SU-DHL-6 (cell line): ENCODE data around the gene TSPAN18.

Experiments used
- CTCF ChIP-seq: fragments of 200-600 bp; sonication (generic); IDR thresholded peaks from one replicate; pipeline ENCODE4 v1.5.1; 2017; ENCODE audit warnings: antibody characterized with exemption, mild to moderate bottlenecking, low read length, moderate library complexity; ENCODE audit not compliant: insufficient read depth, poor library complexity, severe bottlenecking
- EZH2phosphoT487 ChIP-seq: fragments of 200-600 bp; sonication (generic), shearing (Covaris generic); conservative IDR thresholded peaks from 2 replicates; pipeline ENCODE4 v1.6.1; 2018; ENCODE audit warnings: mild to moderate bottlenecking, antibody characterized with exemption, low read length, moderate library complexity, mixed read lengths

- TF ChIP-seq CTCF = no peak
- no peak for TF ChIP-seq EZH2phosphoT487
Measured at GRCh38 chr11:44802347-44802746, 75.6 kb downstream of the TSPAN18 start.
